ENCODE measurements around the gene TWSG1. TPM values are rescaled to one million over a fixed set of nuclear protein-coding genes. Genes with fewer than 3 reads are reported as not detected.

TWSG1 gene
- total RNA-seq, result 10 to 100 TPM; 13.3 to 14.9 TPM

- Mint-ChIP-seq H3K4me3 (peak within 1 kb of the TSS; percentile 78), H3K9me3 (no peaks in the 10 kb centered on the region), H3K27ac (peak within 1 kb of the TSS; percentile 31), H3K4me1 (ENCODE audit: low read depth) (peaks cover 22% of the 10 kb centered on the region), H3K36me3 (ENCODE audit: low read depth) (peaks cover 8% of the 10 kb centered on the region), H3K27me3 (no peaks in the 10 kb centered on the region)
- peak; percentile 95 for DNase-seq
- intact Hi-C loops (cut with micrococcal nuclease), result loop anchor here (10.0 kb wide), 1 partner anchor 180 kb away; no protein-coding TSS in a partner anchor
- ATAC-seq, result peak; percentile 88
- ChIA-PET POLR2A (interaction anchor here (0.7 to 1.1 kb wide), 7 partner anchors 10 to 261 kb away, joined by 3 to 4 read pairs (median 3); no protein-coding TSS in a partner anchor), CTCF (interaction anchor here (0.6 to 1.7 kb wide), 3 partner anchors 19 to 182 kb away, joined by 3 to 12 read pairs (median 3); no protein-coding TSS in a partner anchor)
- peak; percentile 26 for TF ChIP-seq CTCF (IDR thresholded peaks at IDR 0.05)
These were observed at the start of gene TWSG1 for GRCh38 chr18:9334329-9334972. Gene TWSG1, plus strand, starts transcription at chr18:9334773. Its CDS starts 2,457 bp downstream, at chr18:9337230.

- peaks cover 26% of the 10 kb centered on the region for H3K36me3 Mint-ChIP-seq (ENCODE audit: low read depth)
- H3K27ac Mint-ChIP-seq, result no peak overlapping the region
- DNase-seq (no peak), ATAC-seq (no peak)
- intact Hi-C loops (cut with micrococcal nuclease), result no loop called here
- no peaks in the 10 kb centered on the region for H3K27me3 Mint-ChIP-seq
- H3K9me3 Mint-ChIP-seq, result peaks cover 10% of the 10 kb centered on the region
- TF ChIP-seq CTCF (IDR thresholded peaks at IDR 0.05), result no peak
- H3K4me3 Mint-ChIP-seq, result no peak overlapping the region
- ChIA-PET CTCF (no interaction called here), POLR2A (interaction anchor here (0.7 kb wide), 1 partner anchor 41 kb away, joined by 3 read pairs; no protein-coding TSS in a partner anchor)
- no peaks in the 10 kb centered on the region for H3K4me1 Mint-ChIP-seq (ENCODE audit: low read depth)
These were observed 49.0 kb upstream of the TWSG1 start for GRCh38 chr18:9285604-9286003.

- intact Hi-C loops (cut with micrococcal nuclease), result no loop called here
- no peak for TF ChIP-seq CTCF (IDR thresholded peaks at IDR 0.05)
- ATAC-seq (no peak), DNase-seq (no peak)
- H3K9me3 Mint-ChIP-seq, result peaks cover 15% of the 10 kb centered on the region
- H3K36me3 Mint-ChIP-seq (ENCODE audit: low read depth), result peaks cover 20% of the 10 kb centered on the region
- CTCF ChIA-PET, result no interaction called here
- H3K27me3 Mint-ChIP-seq, result no peaks in the 10 kb centered on the region
- no peaks in the 10 kb centered on the region for H3K4me1 Mint-ChIP-seq (ENCODE audit: low read depth)
- no peak overlapping the region for H3K27ac Mint-ChIP-seq
- POLR2A ChIA-PET, result no interaction called here
- H3K4me3 Mint-ChIP-seq, result no peak overlapping the region
These were observed 47.5 kb upstream of the TWSG1 start for GRCh38 chr18:9287036-9287435.

- peaks cover 32% of the 10 kb centered on the region for H3K9me3 Mint-ChIP-seq
- peaks cover 13% of the 10 kb centered on the region for H3K36me3 Mint-ChIP-seq (ENCODE audit: low read depth)
- no peaks in the 10 kb centered on the region for H3K4me1 Mint-ChIP-seq (ENCODE audit: low read depth)
- ChIA-PET CTCF (no interaction called here), POLR2A (no interaction called here)
- no peak overlapping the region for H3K27ac Mint-ChIP-seq
- H3K4me3 Mint-ChIP-seq, result no peak overlapping the region
- DNase-seq, result no peak
- intact Hi-C loops (cut with micrococcal nuclease), result no loop called here
- TF ChIP-seq CTCF (IDR thresholded peaks at IDR 0.05), result no peak
- ATAC-seq, result no peak
- H3K27me3 Mint-ChIP-seq, result no peaks in the 10 kb centered on the region
These were observed 44.9 kb upstream of the TWSG1 start for GRCh38 chr18:9289698-9290097.

GRCh38 chr18:9290156-9290555, 44.4 kb upstream of the TWSG1 start:
- intact Hi-C loops (cut with micrococcal nuclease), result no loop called here
- H3K27me3 Mint-ChIP-seq, result no peaks in the 10 kb centered on the region
- DNase-seq, result no peak
- ATAC-seq, result no peak
- no peaks in the 10 kb centered on the region for H3K4me1 Mint-ChIP-seq (ENCODE audit: low read depth)
- H3K9me3 Mint-ChIP-seq, result peaks cover 32% of the 10 kb centered on the region
- H3K27ac Mint-ChIP-seq, result no peak overlapping the region
- ChIA-PET CTCF (no interaction called here), POLR2A (no interaction called here)
- H3K4me3 Mint-ChIP-seq, result no peak overlapping the region
- TF ChIP-seq CTCF (IDR thresholded peaks at IDR 0.05), result no peak
- peaks cover 13% of the 10 kb centered on the region for H3K36me3 Mint-ChIP-seq (ENCODE audit: low read depth)
